Anterior cingulate cortex (tissue), 58 donors: ENCODE results near the gene RAD23A.
"Not testable (repeated sequence)": the region's sequence is repeated elsewhere in the genome, so short reads cannot be mapped to it uniquely, and the experiment has no call there.

Experiments
- DNase-seq, 58 donors: peaks; one replicate each; lab custom pipeline; 2025; lab: John Stamatoyannopoulos, UW

RAD23A gene

GRCh38 chr19:12953138-12953798, 7.6 kb downstream of the RAD23A start:
- DNase-seq = peak in 52 of 58 donors; percentile 1 to 74 (median 48)

DNA sequence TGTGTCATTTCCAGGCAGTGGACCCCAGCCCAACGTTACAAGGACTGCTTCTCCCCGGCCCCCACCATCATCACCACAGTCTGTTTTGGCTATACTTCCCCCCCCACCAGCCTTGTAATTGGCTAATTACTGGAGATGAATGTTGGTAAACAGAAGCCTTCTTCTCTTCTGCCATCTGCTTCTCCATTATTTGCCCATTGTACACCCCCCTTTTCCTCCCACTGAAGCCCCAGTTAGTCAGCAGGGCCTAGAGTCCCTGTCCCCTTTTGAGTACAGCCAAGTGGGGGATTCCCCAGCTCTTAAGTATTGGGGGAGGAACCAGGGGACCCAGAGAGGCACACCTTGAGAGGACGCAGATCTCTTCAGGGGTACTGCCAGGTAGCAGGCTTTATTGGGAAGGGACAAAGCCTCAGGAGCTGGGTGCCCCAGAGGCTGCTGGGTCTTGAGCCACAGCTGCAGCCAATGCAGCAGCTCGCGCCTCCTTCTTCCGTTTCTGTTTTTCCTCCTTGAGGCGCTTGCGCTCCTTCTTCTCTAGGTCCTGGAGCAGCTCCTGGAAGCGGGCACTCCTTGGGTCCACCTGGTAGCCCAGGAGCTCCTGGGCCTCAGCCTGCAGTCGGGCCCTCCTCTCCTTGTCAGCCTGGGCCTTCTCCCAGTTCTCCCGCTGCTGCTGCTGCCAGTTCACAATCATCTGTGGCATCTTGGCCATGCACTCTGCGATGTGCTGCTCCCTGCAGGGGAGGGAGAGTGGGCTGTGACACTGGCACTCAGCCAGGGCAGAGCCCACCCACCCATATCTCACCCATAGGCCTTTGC, 8.3 kb downstream of the RAD23A start:
- peak in 1 of 58 donors; percentile 30 for DNase-seq

DNA sequence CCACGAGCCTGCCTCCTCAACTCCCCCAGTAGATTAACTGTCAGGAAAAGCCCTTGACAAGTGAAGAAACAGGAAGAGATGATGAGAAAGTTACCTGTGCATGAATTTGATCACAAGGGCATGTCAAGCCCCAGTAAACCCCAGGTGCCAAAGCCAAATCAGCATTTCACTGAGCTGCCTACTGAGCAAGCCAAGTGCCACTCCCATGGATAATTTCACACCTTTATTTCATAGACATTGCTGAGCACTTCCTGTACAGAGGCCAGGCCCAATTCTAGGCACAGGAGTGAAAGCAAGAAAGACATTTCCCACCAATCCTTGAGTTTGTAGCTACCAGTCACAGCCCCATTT, 8.9 kb downstream of the RAD23A start:
- DNase-seq = no peak

GRCh38 chr19:12955575-12955974, 9.9 kb downstream of the RAD23A start:
- DNase-seq = not testable (repeated sequence)

DNA sequence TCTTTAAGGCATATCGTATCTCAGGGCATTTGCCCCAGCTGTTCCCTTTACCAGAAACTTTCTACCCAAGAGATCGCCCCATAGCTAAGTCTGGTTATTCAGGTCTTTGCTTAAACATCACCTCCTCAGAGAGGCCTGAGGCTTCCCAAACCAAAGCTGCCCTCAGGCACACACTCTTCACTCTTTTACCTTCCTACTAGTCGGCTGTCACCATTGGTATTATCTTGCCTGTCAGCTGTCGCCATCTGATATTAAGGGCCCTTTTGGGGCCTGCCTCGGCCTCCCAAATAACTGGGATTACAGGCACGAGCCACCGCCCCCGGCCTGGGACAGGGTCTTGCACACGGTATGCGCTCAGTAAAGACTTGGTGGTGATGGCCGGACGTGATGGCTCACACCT, 10.3 kb downstream of the RAD23A start:
- no peak for DNase-seq

DNA sequence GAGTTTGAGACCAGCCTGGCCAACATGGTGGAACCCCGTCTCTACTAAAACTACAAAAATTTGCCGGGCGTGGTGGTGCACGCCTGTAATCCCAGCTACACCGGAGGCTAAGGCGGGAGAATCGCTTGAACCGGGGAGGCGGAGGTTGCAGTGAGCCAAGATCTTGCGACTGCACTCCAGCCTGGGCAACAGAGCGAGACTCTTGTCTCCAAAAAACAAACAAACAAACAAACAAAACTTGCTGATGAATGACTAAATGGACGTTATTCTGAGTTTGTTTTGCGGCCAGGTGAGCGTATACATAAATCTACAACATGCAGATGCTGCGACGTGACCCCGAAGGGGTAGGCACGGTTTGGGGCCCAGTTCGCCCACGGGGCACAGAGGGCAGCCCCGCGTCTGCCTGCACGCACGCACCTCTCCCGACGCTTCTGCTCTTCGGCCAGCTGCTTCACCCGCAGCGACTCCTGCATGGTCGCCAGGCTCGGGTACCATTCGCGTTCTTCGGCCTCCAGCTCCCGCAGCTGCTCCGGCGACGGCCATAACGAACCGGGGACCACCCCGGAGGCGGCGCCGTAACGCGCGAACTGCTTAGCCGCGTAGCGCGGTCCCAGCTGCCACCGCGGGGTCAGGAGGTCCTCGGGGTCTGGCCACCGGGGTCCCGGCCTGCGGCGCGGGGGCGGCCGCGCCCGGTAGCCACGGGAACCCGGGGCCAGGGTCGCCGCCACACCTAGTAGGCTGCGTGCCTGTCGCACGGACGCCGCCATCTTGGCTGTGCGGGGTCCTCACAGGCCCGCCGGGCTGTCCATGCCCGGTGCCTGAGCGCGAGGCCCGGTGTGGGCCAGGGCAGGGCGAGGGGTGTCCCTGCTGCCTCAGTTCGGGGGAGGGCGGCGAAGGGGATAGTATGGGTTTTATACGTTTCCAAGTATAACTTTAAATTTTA, 11.1 kb downstream of the RAD23A start, which contains the start of gene GADD45GIP1:
Gene GADD45GIP1 (minus strand): TSS at position 778 of the 943 bp plus-strand sequence. CDS start 11 bp downstream, at position 767.
- peak in 54 of 58 donors; percentile 8 to 83 (median 48) for DNase-seq

- not testable (repeated sequence) for DNase-seq
Measured at GRCh38 chr19:12957389-12957952, 11.8 kb downstream of the RAD23A start.

GRCh38 chr19:12959481-12959880, 13.8 kb downstream of the RAD23A start:
- no peak for DNase-seq

GRCh38 chr19:12965017-12965811, 19.6 kb downstream of the RAD23A start:
- peak in 54 of 58 donors; percentile 15 to 82 (median 60) for DNase-seq

GRCh38 chr19:12965812-12966135, 20.1 kb downstream of the RAD23A start:
- no peak for DNase-seq

DNA sequence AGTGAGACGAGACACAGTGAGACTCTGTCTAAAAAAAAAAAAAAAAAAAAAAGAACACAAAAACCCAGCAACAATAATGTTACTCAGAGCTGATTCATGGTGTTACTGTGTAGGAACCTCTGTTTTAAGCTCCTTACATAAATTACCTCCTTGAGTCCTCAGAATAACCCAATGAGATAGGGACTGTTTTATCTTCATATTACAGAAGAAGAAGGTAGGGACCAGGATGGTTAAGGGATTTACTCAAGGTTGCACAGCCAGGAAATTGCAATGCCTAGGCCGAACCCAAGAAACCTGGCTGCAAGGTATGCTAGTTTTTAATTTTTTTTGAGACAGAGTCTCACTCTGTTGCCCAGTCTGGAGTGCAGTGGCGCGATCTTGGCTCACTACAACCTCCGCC, 22.2 kb downstream of the RAD23A start:
- DNase-seq = no peak

- peak in 46 of 58 donors; percentile 12 to 74 (median 52) for DNase-seq
Measured at GRCh38 chr19:12969292-12969988, 23.8 kb downstream of the RAD23A start, which contains the start of gene DAND5. Gene DAND5, plus strand, starts transcription at chr19:12969576. Its CDS starts 85 bp downstream, at chr19:12969661.

- no peak for DNase-seq
Measured at GRCh38 chr19:12970070-12970820, 24.6 kb downstream of the RAD23A start.

- DNase-seq = no peak
Measured at GRCh38 chr19:12973236-12973635, 27.6 kb downstream of the RAD23A start.

DNA sequence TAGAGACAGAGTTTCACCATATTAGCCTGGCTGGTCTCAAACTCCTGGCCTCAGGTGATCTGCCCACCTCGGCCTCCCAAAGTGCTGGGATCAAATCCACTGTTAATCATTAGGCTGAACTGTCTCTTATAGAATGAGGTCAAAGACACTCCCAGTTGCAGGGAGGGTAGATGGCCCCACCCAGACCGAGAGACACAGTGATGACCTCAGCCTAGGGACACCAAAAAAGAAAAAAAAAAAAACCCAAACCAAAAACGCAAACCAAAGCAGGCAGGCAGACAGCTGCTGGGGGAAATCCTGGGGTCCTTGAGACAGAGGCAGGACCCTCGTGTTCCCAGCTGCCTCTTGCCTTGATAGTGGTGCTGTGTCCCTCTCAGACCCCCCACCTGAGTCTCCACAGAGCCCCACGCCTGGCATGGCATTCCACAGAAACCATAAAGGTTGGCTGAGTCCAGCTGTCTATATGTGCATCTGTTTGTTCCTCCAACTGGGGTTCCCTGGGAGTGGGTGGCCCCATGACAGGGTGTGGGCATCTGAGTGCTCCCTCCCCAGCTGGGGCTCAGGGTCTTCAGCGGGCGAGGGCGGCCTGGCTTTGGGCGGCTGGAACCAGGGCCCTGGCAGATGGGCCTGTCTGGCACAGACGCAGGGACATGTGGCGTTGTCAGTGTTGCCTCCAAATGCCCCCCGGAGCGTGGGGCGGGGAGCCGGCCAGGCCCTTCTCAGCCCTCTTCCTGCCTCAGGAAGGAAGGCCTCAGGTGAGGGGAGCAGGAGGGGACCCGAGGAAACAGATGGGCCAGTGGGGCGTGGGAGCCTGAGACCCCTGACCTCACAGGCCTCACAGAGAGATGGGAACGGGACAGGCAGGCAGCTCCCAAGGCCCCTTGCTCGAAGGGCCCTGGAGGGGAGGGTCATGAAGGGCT, 28.9 kb downstream of the RAD23A start:
- no peak for DNase-seq

DNA sequence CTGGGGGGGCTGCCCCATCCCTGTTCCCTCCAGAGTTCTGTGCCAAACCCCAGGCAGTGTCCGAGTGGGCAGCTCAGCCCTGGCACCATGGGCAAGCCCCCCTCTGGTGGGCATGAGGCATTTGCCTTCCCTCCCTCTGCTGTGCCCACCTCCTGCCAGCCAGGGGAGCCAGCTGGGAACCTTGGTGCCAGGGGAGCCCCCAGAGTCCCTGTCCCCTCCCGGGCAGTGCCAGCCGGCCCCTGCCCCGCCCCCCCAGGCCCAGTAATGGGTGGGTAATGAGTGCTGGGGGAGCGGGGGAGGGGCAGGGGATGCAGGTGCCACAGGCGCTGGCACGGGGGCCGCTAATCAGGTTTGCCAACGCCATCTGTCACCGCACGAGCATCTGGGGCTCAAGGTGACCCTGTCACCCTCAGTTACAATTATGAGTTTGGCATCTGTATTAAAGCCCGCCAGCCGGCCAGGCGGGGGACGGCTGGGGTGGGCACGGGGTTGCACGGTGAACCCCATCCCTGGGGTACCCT, 29.6 kb downstream of the RAD23A start:
- DNase-seq = no peak

DNA sequence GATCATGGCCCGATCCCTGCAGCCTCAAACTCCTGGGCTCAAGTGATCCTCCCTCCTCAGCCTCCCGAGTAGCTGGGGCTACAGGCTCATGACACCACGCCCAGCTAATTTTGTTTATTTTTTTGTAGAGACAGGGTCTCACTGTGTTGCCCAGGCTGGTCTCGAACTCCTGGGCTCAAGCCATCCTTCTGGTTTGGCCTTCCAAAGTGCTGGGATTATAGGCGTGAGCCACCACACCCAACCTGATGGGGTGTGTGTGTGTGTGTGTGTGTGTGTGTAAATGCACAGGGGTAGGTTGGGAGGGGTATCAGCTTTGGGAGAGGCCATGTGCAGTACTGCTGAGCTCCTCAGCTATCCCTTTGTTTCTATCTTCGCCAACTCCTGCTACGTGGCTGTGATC, 30.4 kb downstream of the RAD23A start:
- not testable (repeated sequence) for DNase-seq
